ENCODE results near the gene GNAT3.
A peak's percentile ranks its signal among the peaks of the same experiment; 100 is the strongest.

Gene GNAT3

DNA sequence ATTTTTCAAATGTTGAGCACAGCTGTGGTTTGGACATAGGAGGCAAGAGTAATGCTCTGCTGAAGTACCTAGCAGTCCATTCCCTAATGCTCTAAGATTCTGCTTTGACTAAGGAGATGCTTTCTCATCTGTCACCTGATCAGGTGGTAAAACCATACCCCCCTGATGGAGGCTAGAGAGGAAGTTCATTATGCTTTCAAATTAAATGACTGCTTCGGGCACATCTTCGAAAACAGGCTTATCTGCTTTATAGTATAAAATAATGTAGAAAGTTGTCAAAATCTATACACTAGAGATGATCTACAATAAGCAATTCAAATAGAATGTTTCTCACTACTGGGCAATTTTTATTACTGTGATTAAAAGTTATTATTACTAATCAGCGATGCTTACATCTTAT lies at the start of gene GNAT3:
Gene GNAT3, minus strand, starts transcription at position 101 of the 400 bp plus-strand sequence. CDS start 138 bp downstream, outside the sequence.
- DNase-seq (ENCODE audit: low spot score) = no peak

DNA sequence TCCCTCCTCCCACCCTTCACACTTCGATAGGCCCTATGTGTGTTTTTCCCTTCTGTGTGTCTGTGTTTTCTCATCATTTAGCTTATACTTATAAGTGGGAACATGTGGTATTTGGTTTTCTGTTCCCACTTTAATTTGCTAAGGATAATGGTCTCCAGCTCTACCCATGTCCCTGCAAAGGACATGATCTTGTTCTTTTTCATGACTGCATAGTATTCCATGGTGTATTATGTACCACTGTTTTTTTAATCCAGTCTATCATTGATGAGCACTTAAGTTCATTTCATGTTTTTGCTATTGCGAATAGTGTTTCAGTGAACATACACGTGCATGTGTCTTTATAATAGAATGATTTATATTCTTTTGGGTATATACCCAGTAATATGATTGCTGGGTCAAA lies 46.3 kb upstream of the GNAT3 start:
- DNase-seq (ENCODE audit: low spot score) = no peak

DNA sequence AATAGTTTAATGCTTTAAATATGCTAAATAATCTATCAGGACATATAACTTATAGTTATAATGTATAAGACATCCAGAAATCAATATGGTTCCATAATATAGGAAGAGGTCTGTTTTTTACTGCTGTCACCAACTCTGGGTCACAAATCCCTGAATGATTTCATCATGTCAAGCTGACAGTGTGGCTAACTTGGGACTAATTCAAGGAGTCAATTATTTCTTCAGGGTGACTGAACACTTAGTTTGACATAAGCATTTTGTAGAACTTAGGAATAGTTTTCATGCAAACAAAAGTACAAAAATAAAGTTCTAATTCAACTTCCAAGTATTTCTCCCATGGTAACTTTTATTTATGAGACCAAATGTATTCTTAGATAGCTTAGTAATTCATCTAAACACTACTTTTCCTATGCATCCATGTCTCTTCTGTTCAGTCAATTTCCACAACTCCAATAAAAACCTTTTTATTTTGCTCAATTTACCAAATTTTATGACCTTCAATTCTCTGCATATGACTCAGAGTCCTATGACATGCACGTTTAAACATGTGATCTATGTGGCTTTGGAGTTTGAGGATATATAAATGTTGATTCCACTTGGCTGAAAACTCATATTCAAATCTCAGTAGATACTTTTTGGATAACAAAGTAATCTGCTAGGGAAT lies 40.3 kb upstream of the GNAT3 start:
- no peak for DNase-seq (ENCODE audit: low spot score)

DNA sequence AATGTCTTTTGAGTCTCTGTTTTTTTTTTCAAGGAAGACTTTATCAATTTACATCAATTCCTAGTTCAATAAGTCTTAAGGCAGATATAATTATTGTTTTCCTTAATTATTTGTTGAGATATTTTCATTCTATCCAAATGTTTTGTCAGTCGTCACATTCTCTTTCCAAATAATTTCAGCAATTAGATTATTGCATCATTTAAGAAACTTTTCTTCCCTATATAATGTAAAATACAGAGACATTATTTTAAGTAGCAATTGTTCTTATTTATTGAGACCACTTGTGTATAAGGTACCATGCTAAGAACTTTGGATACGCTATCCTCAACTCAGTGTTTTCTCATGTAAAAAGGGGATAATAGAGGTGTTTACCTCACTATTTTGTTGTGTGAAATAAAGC lies 38.1 kb upstream of the GNAT3 start:
- DNase-seq (ENCODE audit: low spot score) = no peak

DNA sequence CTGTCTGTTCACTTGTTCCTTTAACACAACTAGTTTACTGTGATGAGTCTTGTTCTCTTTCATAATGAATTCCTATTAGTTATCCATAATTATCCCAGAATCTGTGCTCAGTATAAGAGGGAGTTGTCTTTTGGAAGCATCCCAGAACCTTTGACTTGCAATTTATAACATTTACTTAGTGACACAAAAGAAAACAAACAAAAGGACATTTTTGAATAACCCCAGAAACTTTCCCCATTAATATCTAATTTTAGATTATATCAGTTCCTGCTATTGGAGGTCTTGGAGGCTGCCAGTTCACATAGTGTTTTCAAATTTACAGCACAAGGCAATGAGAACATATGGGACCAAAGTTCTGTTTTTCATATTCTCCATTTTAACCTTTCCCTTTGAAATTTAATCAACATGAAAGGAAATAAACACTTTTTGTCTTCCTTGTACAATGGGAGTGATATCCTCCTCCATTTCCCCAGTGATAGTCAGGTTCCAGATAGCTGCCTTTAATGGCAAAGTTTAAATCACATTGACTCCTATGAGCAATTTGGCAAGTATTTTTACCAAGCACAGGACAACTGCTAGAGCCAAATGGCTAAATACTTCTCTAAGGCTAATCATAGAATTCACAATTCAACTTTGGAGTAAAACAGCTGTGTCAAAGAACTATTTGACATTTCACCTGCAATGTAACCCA lies 37.1 kb upstream of the GNAT3 start:
- DNase-seq (ENCODE audit: low spot score) = no peak

DNA sequence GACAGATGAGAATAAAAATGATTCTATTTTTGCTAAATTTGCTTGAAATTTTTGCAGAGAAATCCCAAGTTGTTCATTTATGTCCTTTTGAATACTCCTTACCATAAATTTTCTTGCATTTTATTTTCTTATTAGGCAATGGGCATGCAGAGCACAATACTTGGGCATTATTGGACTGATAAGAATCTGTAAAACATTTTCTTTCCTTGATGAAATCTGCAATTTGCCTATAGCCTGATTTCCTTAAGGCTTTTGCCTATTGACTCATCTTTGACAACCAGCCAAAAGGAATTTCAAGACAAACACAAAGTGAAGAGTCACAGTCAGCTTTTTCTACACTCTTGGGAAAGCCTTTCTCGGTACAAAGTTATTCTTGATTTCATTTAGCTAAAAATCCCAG lies 30.5 kb upstream of the GNAT3 start:
- peak; percentile 54 for DNase-seq (ENCODE audit: low spot score)

DNA sequence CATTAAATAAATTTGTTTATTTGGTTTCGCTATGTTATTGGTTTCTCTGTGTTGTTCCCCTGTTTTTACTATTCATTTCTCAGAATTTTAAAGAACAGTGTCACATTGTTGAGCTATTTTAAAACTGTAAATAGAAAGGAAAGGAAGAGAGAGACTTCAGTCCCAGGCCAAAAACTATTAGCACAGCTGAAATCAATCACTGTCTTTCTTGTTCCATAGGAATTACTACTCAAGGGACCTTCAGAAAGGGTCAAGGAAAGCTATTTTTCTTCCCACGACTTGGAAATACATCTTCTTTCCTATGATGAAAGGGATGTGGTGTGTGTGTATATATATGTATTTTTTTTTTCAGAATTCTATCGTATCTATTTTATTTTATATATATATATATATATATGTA lies 29.0 kb upstream of the GNAT3 start:
- no peak for DNase-seq (ENCODE audit: low spot score)

DNA sequence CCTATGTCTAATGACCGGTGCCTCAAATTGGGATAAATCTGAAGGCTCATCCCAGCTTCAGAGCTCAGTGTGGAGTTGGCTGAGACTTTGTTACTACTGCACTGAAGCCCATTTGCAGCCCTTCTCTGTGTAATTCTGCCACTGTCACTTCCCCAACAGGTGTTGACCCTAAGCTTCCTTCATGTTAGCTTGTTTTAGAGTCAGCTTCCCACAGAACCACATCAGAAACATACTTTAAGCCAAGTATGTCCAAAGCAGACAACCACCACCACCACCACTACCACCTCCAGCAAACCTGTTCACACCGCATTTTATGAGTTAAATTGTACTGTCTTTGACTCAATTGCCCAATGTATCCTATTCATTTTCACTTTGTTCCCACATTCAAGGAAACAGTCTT lies 25.2 kb upstream of the GNAT3 start:
- DNase-seq (ENCODE audit: low spot score) = no peak

DNA sequence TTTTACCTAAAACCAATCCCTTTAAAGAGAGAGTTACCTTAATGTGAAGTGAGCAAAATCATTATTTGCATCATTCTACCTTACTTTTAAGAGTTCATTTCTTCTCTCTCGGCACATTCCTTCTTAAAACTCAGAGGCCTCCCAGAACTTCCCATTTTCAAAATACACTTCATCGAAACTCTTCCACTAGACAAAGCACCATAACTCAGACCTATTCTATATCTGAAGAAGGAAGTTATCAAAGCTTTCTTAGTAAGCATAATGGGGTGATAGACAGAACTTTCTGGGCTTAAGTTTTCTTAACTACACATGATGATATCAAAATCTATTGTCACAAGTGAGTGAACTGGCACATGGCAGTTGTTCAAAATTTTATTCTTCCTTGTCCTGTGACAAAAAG lies 24.6 kb upstream of the GNAT3 start:
- DNase-seq (ENCODE audit: low spot score) = no peak

DNA sequence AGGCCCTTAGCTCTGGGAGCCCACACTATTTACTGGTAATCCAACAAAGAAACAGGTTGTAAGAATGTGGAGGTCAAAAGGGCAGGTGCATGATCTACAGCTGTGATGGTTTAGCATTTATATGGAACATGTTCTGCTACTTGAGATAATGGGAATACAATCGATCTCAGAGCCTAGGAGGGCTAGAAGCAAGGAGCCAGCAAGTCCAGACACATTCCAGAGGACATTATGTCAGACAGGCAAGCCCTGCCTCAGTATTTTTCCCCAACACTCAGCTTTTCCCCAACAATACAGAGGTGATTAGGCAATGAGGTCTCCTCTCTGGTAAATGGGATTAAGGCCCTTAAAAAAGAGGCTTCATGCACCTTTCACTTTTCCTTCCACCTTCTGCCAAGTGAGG lies 21.4 kb upstream of the GNAT3 start:
- no peak for DNase-seq (ENCODE audit: low spot score)

DNA sequence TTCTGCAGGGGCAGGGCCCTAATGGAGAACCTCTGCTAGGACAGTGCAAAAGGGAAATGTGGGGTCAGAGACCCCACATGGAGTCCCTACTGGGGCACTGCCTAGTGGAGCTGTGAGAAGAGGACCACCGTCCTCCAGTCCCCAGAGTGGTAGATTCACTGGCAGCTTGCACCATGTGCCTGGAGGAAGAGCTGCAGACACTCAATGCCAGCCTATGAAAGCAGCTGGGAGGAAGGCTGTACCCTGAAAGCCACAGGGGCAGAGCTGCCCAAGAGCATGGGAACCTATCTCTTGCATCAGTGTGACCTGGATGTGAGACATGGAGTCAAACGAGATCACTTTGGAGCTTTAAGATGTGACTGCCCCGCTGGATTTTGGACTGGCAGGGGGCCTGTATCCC lies 20.3 kb upstream of the GNAT3 start:
- DNase-seq (ENCODE audit: low spot score) = no peak

DNA sequence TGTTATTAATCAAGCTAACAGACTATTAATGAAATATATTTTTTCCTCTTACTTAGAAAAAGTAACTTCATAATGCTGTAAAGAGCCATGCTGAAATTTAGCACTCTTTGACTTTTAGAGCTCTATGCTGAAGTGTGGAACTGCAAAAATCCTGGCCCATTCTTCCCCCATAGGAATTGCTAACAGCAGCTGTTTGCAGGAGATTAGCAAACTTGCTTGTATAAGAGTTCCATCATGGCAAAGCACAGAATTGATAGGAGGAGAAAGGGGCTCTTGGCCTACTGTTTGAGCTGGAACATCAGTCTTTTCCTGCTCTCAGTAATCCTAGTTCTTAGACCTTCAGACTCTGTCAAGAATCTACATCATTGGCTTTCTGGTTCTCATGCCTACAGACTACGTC lies 18.3 kb upstream of the GNAT3 start:
- no peak for DNase-seq (ENCODE audit: low spot score)

DNA sequence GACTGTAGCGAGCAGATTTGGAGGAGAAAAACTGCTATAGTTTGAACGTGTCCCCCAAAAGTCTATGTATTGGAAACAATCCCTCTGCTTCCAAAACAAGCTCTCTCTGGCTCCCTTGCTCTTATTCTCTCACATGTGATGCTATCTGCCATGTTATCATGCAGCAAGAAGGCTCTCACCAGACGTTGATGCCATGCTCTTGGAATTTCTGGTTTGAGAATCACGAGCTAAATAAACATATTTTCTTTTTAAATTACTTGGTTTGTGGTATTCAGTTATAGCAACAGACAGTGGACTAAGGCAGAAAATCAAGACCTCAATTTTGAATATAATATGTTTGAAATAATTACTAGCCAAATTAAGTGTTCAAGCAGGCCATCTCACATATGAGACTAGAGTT lies 17.5 kb upstream of the GNAT3 start:
- no peak for DNase-seq (ENCODE audit: low spot score)

DNA sequence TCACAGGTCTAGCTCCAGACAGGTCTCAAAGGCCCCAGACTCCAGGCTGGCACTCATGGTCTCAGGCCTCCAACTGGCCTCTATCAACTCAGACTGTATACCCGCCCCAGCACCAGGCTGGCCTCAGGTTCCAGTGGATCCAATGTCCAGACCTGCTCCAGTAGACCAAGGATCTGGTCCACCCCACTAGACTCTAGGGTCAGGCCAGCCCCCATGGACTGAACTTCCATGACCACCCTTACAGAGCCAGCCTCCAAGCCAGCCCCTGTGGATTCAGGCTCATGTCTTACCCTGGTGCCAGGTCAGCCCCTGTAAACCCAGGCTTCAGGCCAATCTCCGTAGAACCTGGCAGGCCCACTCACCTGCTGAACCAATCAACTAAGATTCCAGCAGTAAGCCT lies 16.8 kb upstream of the GNAT3 start:
- DNase-seq (ENCODE audit: low spot score) = no peak

DNA sequence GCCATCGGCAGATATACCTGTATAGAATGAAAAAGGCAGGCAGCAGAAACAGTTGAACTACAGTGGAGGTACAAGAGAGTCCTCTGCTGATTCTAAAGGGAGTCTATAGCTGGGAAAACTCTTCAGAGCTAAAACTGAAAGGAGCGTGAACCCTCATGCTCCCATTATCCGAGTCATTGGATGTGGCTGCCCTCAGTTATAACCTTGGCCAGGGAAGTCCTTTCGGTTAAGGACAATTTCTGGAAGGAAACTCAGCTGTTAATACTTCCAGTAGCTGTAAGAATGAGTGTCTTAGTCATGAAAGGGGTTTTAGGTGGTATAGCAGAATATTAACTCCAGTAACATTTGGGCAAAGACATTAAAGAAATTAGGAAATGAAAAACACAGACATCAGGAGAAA lies 14.6 kb upstream of the GNAT3 start:
- no peak for DNase-seq (ENCODE audit: low spot score)

DNA sequence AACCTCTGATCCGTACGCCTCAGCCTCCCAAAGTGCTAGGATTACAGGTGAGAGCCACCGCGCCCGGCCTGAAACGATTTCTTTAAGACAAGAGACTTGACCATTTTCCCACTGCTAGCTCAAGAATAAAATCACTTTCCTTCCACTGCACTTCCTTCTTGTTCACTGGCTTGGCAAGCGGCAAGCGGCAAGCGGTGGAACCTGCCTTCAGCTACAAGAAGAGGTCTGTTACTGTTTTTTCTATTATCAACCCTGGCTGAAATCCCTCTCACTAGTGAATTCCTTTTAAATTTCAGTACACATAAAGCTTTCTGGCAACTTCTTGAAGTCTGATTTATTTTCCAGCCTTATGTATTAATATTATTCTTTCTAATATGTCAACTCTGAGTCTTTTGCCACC lies 12.8 kb upstream of the GNAT3 start:
- DNase-seq (ENCODE audit: low spot score) = no peak

DNA sequence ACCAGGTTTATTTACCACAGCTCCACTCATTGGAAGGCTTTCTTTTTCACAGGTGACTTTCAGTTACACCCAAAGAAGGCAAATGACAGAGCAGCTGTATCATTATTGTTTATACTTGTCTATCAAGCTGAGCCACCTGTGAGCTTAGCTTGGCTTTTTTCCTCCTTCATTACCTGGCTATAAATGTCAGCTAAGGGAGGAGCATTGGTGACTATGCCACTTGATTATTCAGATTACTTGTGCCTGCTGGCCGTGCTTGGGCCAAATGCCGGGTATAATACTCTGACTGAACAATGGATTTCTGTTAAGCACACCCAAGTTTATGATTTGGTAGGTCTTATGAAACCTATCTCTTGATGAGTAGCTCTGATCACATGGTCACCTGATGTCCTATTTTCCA lies 9.9 kb upstream of the GNAT3 start:
- DNase-seq (ENCODE audit: low spot score) = no peak

DNA sequence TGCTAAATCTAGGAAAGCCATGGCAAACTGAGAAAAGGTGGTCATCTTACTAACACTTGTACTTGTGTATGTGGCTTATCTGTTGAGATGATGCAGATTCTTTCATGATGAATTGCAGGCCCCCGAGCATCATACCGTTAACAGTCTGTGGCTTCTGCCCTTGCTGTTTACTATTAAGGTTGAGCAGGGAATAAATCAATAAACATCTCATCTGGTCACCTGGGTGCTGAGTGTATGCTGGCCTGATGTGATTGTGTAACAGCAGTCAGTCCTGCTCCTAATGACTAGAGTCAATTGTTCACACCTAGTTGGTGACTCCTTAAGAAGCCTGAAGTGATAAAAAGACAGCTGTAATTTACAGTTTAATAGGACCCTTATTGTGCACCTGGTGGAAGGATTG lies 8.3 kb upstream of the GNAT3 start:
- no peak for DNase-seq (ENCODE audit: low spot score)

DNA sequence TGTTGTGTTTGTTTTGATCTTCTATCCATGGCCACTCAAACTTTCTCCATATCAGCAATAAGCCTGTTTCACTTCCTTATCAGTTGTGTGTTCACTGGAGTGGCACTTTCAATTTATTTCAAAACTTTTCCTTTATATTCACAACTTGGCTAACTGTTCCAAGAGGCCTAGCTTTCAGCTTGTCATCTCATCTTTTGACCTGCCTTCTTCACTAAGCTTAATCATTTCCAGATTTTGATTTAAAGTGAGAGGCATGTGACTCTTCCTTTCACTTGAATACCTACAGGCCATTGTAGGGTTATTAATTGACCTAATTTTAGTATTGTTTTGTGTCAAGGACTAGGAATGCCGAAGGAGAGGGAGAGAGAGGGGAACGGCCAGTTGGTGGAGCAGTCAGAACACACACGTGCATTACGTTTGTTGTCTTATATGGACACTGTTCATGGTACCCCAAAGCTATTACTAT lies 5.5 kb upstream of the GNAT3 start:
- DNase-seq (ENCODE audit: low spot score) = no peak

DNA sequence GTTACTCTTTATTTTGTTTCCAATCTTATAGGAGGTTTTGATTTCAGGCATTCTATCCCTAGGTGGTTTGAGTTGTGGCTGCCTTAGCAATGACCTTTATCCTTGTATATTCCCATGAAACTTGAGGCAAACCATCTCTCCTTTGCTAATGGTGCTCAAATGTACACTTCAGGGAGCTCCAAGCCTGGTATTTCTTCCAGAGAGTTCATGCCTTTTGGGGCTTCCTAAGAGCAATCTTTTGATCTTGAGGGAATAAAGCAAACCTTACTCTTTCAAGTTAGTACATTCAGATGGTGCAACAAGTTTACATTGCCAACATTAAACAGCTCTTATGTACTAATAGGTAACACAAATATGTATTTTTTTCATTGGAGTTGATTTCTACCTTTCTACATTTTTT lies 3.4 kb upstream of the GNAT3 start:
- DNase-seq (ENCODE audit: low spot score) = no peak

DNA sequence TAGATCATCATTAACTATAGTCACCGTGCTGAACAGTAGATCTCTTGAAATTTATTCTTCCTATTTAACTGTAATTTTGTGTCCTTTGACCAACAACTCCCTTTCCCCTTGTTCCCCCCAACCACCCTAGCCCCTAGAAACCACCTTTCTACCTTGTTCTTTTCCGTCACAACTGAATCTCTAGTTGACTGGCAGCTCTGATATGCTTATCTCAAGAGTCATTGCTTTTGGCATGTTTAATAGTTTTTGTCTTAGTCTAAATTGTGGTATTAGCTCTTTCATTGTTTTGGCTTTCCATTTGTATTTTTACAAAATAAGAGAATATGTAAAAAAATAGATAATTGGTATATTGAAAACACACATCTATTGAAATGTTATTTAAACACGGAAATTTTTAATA lies 1.8 kb downstream of the GNAT3 start:
- no peak for DNase-seq (ENCODE audit: low spot score)

DNA sequence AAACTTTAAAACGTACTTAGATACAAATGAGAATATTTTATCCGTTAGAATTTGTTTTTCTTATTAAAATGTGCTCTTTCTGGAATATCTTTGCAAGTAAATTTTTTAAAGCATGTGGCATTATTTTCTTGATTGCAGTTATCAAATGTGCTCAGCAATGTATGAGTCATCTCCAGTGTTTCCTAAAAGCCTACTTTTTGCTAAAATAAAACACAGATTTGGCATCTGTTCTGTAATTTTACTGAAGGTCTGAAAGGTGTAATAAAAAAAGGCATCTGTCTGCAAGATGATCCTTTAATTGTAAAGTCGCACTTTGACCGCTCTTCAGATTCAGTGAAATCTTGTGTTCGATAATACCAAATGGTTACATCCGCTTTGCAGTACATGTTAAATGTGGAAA lies 3.4 kb downstream of the GNAT3 start:
- no peak for DNase-seq (ENCODE audit: low spot score)

DNA sequence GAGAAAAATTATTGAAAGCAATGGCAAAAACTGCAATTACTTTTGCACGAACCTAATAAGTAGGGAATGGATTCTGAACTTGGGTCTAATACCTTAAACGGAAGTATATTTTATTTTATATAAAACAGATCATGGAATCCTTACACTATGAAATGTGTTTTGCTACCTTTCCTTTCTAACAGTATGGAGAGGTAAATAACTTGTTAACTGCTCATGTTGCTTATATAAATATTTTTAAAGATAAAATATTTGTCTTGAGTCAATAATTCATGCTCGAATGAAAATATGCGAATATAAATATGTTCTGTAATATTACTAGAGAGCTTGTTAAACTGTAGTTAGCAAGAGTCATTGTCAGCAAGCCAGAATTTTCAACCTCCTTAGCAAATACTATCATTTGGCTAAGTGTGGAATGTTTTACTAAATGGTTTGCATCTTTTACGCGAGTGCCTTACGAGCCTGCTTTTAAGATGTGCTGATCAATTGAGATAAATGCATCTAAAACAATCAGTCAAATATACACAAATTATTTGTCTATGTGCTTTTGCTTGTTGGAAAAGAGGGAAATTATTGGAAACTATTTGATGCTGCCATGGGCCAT lies 5.9 kb downstream of the GNAT3 start:
- DNase-seq (ENCODE audit: low spot score) = no peak

DNA sequence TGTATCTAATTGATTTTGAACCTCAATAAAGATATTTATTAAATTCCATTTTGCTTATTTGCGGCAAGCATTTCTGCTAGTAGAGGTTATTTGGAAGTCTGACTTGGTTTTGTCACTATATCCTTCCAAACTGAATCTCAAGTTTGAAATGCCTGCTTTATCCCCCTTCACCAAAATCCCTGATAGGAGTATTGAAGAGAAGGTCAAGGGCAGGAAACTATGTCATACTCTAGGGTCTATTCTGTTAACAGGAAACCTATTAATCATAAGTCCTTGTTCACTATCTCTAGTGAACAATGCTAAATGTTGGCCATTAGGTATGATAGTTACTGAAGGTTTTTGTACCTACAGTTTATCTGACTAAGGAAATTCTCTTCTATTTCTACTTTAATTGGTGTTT lies 11.5 kb downstream of the GNAT3 start:
- no peak for DNase-seq (ENCODE audit: low spot score)

Measured in AG08396 (cell line).